ENCODE data around the gene MSRB2. TPM values are rescaled to one million over a fixed set of nuclear protein-coding genes. Genes with fewer than 3 reads are reported as not detected.

Gene MSRB2
- total RNA-seq, 1 donor from 2014 or later, result 10.8 TPM

DNA sequence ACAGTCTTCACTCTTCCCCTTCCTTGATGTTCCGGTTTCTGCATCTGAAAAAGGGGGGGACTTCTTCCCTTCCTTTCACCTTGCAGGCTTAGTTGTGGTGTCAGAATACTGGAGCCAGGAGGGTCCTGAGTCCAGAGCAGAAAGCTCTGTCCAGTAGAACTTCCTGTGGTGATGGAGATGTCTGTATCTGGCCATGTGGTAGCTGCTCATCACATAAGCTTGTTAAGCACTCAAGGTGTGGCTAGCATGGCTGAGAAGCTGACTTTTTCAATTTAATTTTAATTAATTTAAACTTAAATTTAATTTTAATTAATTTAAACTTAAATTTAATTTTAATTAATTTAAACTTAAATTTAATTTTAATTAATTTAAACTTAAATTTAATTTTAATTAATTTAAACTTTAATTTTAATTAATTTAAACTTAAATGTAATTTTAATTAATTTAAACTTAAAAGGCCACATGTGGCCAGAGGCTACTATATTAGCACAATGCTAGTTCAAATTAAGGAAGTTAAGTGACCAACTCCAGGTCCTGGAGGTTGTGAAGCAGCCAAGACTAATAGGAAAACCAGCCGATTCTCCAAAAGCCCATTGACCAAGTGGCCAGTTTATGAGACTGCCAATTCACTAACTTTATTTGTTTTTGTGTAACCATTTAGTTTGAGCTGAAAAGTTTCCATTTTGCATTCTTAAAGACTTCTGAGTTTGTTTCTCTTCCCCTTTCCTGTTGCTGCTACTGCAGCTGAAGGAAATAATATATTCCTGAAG, 16.3 kb downstream of the MSRB2 start:
- DNase-seq, result no peak

DNA sequence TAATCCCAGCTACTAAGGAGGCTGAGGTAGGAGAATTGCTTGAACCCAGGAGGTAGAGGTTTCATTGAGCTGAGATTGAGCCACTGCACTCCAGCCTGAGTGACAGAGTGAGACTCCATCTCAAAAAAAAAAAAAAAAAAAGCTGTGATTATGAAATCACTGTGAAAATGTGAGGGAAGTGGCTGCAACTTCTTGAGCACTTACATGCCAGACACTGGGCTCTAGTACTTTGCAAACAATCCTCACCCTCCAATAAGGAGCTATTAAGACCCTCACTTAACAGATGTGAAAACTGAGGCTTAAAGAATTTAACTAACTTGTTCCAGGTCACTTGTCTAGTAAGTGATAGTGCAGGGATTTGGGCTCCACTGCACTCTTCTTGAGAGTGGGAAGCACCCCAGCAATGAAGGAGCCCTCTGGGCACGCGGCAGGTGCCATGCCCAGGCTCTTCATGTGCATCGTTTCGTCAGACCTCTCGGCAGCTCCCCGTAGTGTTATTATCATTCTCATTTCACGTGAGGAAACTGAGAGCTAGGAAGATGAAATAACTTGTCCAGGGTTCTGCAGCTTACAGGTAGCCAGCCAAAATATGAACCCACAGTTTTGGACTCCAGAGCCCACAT, 19.0 kb downstream of the MSRB2 start:
- DNase-seq, result no peak

- DNase-seq, result no peak
Measured at GRCh38 chr10:23116486-23117205, 21.3 kb downstream of the MSRB2 start.

DNA sequence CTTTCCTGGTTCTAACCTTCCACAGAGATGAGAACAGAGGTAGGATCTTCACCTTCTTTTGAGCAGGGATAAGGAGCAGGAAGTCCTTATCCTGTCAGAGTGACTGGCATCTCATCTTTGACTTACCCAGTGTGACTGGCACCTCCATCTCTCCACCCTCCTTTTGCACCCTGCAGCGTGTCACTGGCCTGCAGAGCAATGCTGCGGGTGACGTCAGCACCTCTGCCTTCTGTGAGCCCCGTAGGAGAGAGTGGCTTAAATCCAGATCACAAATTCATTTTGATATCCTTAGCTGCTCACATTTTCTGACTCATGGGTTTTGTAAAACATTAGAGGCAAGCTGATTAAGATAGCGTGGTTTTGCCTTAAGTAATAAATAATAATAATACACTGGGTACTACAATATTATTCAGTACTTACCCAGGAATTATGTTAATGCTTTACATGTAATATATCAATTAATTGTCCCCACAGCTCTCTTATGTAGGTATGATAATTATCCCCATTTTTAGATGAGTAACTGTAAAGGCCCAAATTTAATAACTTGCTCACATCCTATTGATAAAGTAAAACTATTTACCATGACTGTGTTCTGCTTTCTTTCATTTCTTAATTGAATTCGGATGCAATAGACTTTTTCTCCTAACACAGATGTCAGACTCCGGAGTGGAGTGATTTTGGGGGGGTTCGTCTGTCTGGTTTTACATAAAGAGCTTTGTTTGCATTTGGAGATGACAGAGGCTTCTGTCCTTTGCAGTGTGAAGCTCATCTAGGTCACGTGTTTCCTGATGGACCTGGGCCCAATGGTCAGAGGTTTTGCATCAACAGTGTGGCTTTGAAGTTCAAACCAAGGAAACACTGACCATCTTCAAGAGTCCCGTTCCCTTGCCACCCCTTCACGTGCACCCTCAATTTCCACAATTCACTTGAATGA, 24.9 kb downstream of the MSRB2 start:
- DNase-seq, result no peak

DNA sequence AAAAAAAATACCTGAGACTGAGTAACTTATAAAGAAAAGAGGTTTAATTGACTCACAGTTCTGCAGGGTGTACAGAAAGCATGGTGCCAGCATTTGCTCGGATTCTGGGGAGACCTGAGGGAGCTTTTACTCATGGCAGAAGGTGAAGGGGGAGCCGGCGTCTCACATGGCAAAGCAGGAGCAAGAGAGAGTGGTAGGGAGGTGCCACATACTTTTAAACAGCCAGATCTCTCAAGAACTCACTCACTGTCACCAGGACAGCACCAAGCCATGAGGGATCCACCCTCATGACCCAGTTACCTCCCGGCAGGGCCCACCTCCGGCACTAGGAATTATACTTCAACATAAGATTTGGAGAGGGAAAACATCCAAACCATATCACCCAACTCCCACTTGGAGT, 25.8 kb downstream of the MSRB2 start:
- DNase-seq, result no peak

- no peak for DNase-seq
Measured at GRCh38 chr10:23136462-23136861, 41.1 kb downstream of the MSRB2 start.

DNA sequence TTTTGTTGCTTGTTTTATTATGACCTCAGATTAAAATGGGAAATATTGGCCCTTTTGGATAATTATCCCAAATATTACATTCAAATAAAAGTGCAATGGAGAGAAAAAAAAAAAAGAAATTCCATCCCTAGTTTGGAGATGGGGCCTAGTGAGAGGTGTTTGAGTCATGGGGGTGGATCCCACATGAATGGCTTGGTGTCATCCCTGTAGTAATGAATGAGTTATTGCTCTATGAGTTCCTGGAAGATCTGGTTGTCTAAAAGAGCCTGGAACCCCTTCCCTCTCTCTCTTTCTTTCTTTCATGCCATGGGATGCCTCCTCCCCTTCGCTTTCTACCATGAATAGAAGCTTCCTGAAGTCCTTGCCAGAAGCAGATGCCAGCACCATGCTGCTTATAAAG, 44.3 kb downstream of the MSRB2 start:
- DNase-seq, result no peak

DNA sequence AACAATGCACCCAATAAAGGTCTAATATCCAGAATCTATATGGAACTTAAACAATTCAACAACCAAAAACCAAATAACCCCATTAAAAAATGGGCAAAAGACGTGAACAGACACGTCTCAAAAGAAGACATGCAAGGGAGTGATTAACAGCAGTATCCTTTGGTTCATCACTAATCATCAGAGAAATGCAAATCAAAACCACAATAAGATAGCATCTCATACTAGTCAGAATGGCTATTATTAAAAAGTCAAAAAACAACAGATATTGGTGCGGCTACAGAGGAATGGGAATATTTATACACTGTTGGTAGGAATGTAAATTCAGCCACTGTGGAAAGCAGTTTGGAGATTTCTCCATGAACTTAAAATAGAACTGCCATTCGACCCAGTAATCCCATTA, 46.6 kb downstream of the MSRB2 start:
- no peak for DNase-seq

GRCh38 chr10:23146258-23146657, 50.9 kb downstream of the MSRB2 start:
- DNase-seq, result no peak

DNA sequence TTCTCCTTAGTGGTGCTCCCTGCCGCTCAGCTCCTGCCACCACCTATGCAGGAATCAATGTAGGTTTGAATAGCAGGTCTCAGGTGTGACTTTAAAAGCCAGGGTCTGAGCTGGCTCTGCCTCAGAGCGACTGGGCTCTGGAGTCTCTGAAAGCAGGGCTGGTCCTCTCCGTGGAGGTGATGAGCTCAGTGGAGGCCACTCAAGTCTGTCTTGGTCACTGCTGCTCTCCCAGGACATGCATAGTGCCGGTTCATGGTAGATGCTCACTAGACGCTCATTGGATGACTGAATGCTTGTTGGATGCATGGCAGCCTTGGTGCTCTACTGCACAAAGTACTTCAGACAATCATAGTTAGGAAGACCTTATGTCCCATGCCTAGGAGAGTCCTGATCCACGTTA, 51.7 kb downstream of the MSRB2 start:
- no peak for DNase-seq

DNA sequence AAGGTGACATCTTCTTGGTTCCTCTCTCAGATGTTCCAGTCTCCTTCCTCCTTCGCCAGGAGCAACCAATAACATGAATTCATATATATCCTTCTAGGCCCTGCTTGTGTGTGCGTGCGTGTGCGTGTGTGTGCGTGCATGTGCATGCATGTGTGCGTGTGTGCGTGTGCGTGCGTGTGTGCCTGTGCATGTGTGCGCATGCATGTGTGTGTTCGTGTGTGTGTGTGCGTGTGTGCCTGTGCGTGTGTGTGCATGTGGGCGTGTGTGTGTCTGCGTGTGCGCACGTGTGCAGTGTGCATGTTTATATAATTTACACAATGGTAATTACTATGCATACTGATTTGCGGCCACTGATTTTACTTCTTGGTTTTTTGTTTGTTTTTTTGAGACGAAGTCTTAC, 52.8 kb downstream of the MSRB2 start:
- DNase-seq, result no peak

DNA sequence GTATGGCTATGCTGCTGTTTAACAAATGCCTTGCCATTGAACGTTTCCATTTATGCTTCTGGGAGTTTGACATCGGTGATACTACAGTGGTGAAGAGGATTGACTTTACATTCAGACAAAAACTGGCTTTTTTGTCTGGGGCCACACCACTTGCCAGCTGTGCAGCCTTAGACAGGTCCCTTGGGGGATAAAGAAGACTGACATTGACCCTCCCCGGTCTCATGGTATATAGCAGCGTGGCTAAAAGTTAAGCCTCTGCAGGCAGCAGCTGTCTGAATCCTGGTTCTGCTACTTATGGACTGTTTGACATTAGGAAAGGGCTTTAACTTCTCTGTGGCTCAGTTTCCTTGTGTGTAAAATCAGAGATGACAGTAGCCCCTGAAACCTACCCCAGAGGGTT, 54.7 kb downstream of the MSRB2 start:
- no peak for DNase-seq

- DNase-seq, result no peak
Measured at GRCh38 chr10:23150610-23151009, 55.2 kb downstream of the MSRB2 start.

DNA sequence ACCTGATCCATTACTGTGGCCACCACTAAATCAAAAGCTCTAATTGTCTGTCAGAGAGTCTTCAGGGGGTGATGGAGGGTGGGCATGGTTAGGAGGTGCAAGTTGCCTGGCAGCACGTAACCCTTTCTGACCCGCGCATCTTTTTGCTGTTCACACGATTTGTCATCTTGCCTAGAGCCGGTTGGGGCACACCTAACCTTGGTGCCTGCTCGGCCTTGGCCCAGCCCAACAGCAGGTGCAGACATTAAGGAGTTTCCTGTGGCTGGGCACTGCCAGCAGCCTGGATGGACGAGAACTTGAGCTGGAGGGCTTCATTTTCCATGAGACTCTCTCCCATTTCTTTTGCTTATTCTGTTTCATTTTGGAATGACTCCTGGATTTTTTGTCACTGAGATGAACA, 55.7 kb downstream of the MSRB2 start:
- no peak for DNase-seq

DNA sequence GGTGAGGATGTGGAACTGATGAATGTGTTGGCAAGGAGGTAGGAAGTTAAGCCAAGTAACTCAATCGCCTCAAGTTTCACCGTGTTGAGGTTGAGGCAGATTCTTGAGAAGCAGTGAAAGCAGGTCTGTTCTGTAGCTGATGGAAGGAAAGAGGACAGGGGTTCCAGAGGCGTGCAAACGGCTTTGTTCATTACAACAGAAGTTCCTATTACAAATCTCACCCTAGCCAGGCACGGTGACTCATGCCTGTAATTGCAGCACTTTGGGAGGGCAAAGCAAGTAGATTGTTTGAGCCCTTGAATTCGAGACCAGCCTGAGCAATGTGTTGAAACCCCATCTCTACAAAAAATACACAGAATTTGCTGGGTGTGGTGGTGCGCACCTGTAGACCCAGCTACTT, 59.8 kb downstream of the MSRB2 start:
- DNase-seq, result no peak

DNA sequence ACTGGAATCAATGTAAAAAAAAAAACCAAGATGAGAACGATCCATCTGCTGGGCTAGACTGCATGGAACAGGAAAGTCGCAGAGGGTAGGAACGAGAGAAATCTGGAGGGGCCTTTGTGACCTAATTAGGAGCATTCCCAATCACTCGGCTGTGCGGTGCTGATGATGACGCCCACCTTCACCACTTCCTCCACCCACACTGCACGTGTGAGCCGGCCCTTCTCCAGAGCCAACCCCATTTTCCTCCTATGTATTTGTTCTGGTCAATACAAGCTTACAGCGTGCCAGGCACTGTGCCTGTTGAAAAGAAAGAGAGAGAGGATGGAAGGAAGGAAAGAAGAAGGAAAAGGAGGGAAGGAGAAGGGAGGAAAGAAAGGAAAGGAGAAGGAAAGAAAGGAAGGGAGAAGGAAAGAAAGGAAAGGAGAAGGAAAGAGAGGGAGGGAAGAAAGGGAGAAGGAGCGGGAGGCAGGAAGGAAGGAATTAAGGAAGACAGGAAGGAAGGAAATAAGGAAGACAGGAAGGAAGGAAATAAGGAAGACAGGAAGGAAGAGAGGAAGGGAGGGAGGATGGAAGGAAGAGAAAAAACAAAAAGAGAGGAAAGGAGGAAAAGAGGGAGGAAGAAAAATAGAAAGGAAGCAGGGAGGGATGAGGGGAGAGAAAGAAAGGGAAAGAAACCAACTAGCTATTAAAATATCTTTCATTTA, 61.2 kb downstream of the MSRB2 start:
- DNase-seq, result no peak

DNA sequence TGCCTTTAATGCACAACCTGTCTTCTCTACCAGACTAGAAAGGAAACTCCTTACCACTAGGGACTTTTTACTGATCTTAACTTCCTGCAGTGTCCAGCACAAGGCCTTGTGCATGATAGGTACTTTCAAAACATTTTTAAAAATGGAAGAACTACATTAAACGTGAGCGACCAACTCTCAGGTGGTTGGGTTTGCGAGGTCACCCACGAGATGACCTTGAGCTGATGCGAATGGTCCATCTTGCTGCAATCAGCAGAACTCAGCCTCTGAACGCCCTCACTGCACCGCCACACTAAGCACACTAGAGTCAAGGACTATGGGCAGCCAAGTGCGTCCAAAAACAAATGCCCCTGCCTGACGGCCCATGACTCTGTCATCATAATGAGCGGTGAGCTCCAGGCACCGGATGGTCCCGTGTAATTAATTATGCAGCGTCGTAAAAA, 61.9 kb downstream of the MSRB2 start:
- no peak for DNase-seq

GRCh38 chr10:23157691-23158369, 62.5 kb downstream of the MSRB2 start:
- peak; percentile 29 for DNase-seq

DNA sequence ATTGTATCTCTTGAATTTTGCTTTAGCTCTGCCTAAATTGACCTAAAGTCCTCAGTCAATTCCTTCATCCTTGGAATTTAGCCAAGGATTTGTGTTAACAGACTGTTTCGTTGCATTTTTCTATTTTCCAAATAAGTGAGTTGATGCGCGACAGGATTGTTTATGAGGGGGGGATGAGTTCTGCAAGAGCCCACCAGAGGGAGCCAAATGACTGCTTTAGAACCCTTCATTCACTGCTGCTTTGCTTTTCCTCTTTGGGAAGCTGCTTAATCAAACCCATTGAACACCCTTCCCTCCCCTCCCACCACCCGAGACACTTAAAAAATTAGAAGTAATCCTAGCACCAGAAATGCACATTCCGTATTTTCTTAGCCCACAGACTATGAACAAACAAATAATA, 63.0 kb downstream of the MSRB2 start:
- peak; percentile 51 for DNase-seq

- no peak for DNase-seq
Measured at GRCh38 chr10:23171232-23171876, 76.0 kb downstream of the MSRB2 start.
